OCI-LY3 (cell line): ENCODE results near the gene HBG1.

Experiments
- H2AFZ ChIP-seq: fragments of 200-600, 300-600 bp; shearing (Covaris generic); 2 replicates; pipeline ENCODE4 v1.6.0; 2014; ENCODE audit warnings: antibody characterized with exemption, low read depth, low read length
- H3K27ac ChIP-seq: fragments of 200-600, 300-600 bp; sonication (generic); 2 replicates; pipeline ENCODE4 v1.5.1; 2014; ENCODE audit warnings: mild to moderate bottlenecking, low read length, moderate library complexity, mixed read lengths
- H3K27me3 ChIP-seq: fragments of 200-600, 300-600 bp; sonication (generic); 2 replicates; pipeline ENCODE4 v1.6.1; 2014; ENCODE audit warnings: low read depth, low read length, mixed read lengths
- H3K36me3 ChIP-seq: fragments of 200-600, 300-600 bp; sonication (generic); replicated peaks from 2 replicates; pipeline ENCODE3; 2014; ENCODE audit warnings: low read depth, low read length, mixed read lengths
- H3K4me1 ChIP-seq: fragments of 300-600, 200-600 bp; sonication (generic); 2 replicates; pipeline ENCODE4 v1.6.1; 2014; ENCODE audit warnings: low read length, mixed read lengths
- H3K4me2 ChIP-seq: fragments of 200-600, 300-600 bp; sonication (generic); 2 replicates; pipeline ENCODE4 v1.6.1; 2014; ENCODE audit warnings: low read length, mixed read lengths
- H3K4me3 ChIP-seq: fragments of 300-600, 200-600 bp; sonication (generic); 2 replicates; pipeline ENCODE4 v1.5.1; 2014; ENCODE audit warnings: antibody characterized with exemption, mild to moderate bottlenecking, low read length, moderate library complexity
- H3K79me2 ChIP-seq: fragments of 300-600, 200-600 bp; shearing (Covaris generic); 2 replicates; pipeline ENCODE4 v1.6.1; 2014; ENCODE audit warnings: mild to moderate bottlenecking, low read length, mixed read lengths
- H3K9ac ChIP-seq: fragments of 300-600, 200-600 bp; shearing (Covaris generic); 2 replicates; pipeline ENCODE4 v1.6.0; 2014; ENCODE audit warnings: mild to moderate bottlenecking, low read length, moderate library complexity
- H3K9me3 ChIP-seq: fragments of 200-600, 300-600 bp; shearing (Covaris generic); 2 replicates; pipeline ENCODE4 v1.6.1; 2014; ENCODE audit warnings: low read length, mixed read lengths; ENCODE audit not compliant: insufficient read depth
- H4K20me1 ChIP-seq: fragments of 200-600, 300-600 bp; sonication (generic); 2 replicates; pipeline ENCODE4 v1.6.1; 2016; ENCODE audit warnings: low read length, mixed read lengths; ENCODE audit not compliant: insufficient read depth
- CTCF ChIP-seq: fragments of 200-600, 300-600 bp; sonication (generic); IDR thresholded peaks from 2 replicates; pipeline ENCODE4 v1.5.1; 2014; ENCODE audit warnings: antibody characterized with exemption, low read length, low read depth
- EZH2phosphoT487 ChIP-seq: fragments of 200-600 bp; shearing (Covaris generic); IDR thresholded peaks from 2 replicates; pipeline ENCODE4 v1.6.1; 2018; ENCODE audit warnings: antibody characterized with exemption, mixed run types, low read depth

Gene HBG1

GRCh38 chr11:5281596-5281995 is 31.9 kb upstream of the HBG1 start:
- Histone ChIP-seq H3K4me3 (no peak overlapping the region), H3K27me3 (no peaks in the 10 kb centered on the region), H3K79me2 (no peaks in the 10 kb centered on the region), H3K36me3 (no peaks in the 10 kb centered on the region), H2AFZ (no peak overlapping the region), H3K9me3 (no peaks in the 10 kb centered on the region), H3K9ac (no peak overlapping the region), H3K4me2 (no peak overlapping the region), H3K4me1 (peaks cover 21% of the 10 kb centered on the region), H4K20me1 (no peaks in the 10 kb centered on the region), H3K27ac (no peak overlapping the region)
- no peak for TF ChIP-seq EZH2phosphoT487
- TF ChIP-seq CTCF = no peak

GRCh38 chr11:5280582-5281102 is 31.0 kb upstream of the HBG1 start:
- Histone ChIP-seq H4K20me1 (no peaks in the 10 kb centered on the region), H3K27ac (no peak overlapping the region), H3K9me3 (no peaks in the 10 kb centered on the region), H3K4me1 (peaks cover 21% of the 10 kb centered on the region), H3K79me2 (no peaks in the 10 kb centered on the region), H3K9ac (no peak overlapping the region), H3K4me3 (no peak overlapping the region), H3K4me2 (peak overlapping the region; percentile 52), H2AFZ (0 out of 2 replicates have a peak overlapping the region, but pooled peaks have one; percentile 35), H3K36me3 (no peaks in the 10 kb centered on the region), H3K27me3 (no peaks in the 10 kb centered on the region)
- TF ChIP-seq EZH2phosphoT487 = no peak
- TF ChIP-seq CTCF = no peak

GRCh38 chr11:5279471-5280090 is 29.9 kb upstream of the HBG1 start:
- Histone ChIP-seq H3K4me1 (peaks cover 21% of the 10 kb centered on the region), H3K4me2 (no peak overlapping the region), H3K27ac (no peak overlapping the region), H2AFZ (peak overlapping the region; percentile 32; the same call in 1 of the 2 replicates), H3K9ac (no peak overlapping the region), H3K79me2 (no peaks in the 10 kb centered on the region), H3K4me3 (no peak overlapping the region), H3K27me3 (no peaks in the 10 kb centered on the region), H3K9me3 (no peaks in the 10 kb centered on the region), H4K20me1 (no peaks in the 10 kb centered on the region), H3K36me3 (no peaks in the 10 kb centered on the region)
- no peak for TF ChIP-seq CTCF
- TF ChIP-seq EZH2phosphoT487 = no peak

GRCh38 chr11:5277807-5278382 is 28.2 kb upstream of the HBG1 start:
- Histone ChIP-seq H3K9ac (no peak overlapping the region), H3K79me2 (no peaks in the 10 kb centered on the region), H4K20me1 (no peaks in the 10 kb centered on the region)

More at GRCh38 chr11:5277807-5278382, 28.2 kb upstream of the HBG1 start:
- Histone ChIP-seq H3K4me3 (no peak overlapping the region), H3K27ac (no peak overlapping the region), H3K9me3 (no peaks in the 10 kb centered on the region), H2AFZ (no peak overlapping the region), H3K4me2 (no peak overlapping the region), H3K27me3 (no peaks in the 10 kb centered on the region), H3K4me1 (peaks cover 21% of the 10 kb centered on the region), H3K36me3 (no peaks in the 10 kb centered on the region)
- TF ChIP-seq CTCF (no peak), EZH2phosphoT487 (no peak)
